Measurements from ENCODE around the gene DLX4.

Gene DLX4

GRCh38 chr17:49962599-49963308 is 6.2 kb upstream of the DLX4 start:
- no peak for TF ChIP-seq CTCF (conservative IDR thresholded peaks at IDR 0.05; ENCODE audit: control insufficient read depth, insufficient read depth, low read depth, low read length)
- no peak for DNase-seq (ENCODE audit: low read depth)
- no peak overlapping the region for H3K4me3 ChIP-seq (ENCODE audit: control insufficient read depth, low read depth, low read length)

GRCh38 chr17:49963309-49963625 is 5.7 kb upstream of the DLX4 start:
- H3K4me3 ChIP-seq (ENCODE audit: control insufficient read depth, low read depth, low read length), result no peak overlapping the region
- DNase-seq (ENCODE audit: low read depth), result no peak
- no peak for TF ChIP-seq CTCF (conservative IDR thresholded peaks at IDR 0.05; ENCODE audit: control insufficient read depth, insufficient read depth, low read depth, low read length)

GRCh38 chr17:49963626-49964302 is 5.2 kb upstream of the DLX4 start:
- no peak for TF ChIP-seq CTCF (conservative IDR thresholded peaks at IDR 0.05; ENCODE audit: control insufficient read depth, insufficient read depth, low read depth, low read length)
- DNase-seq (ENCODE audit: low read depth), result no peak
- H3K4me3 ChIP-seq (ENCODE audit: control insufficient read depth, low read depth, low read length), result no peak overlapping the region

- TF ChIP-seq CTCF (conservative IDR thresholded peaks at IDR 0.05; ENCODE audit: control insufficient read depth, insufficient read depth, low read depth, low read length), result no peak
- DNase-seq (ENCODE audit: low read depth), result no peak
- H3K4me3 ChIP-seq (ENCODE audit: control insufficient read depth, low read depth, low read length), result no peak overlapping the region
Observed at GRCh38 chr17:49964303-49964768, 4.7 kb upstream of the DLX4 start.

GRCh38 chr17:49964769-49965523 is 4.0 kb upstream of the DLX4 start:
- H3K4me3 ChIP-seq (ENCODE audit: control insufficient read depth, low read depth, low read length), result no peak overlapping the region
- TF ChIP-seq CTCF (conservative IDR thresholded peaks at IDR 0.05; ENCODE audit: control insufficient read depth, insufficient read depth, low read depth, low read length), result no peak
- no peak for DNase-seq (ENCODE audit: low read depth)

GRCh38 chr17:49965524-49965909 is 3.5 kb upstream of the DLX4 start:
- no peak overlapping the region for H3K4me3 ChIP-seq (ENCODE audit: control insufficient read depth, low read depth, low read length)
- no peak for TF ChIP-seq CTCF (conservative IDR thresholded peaks at IDR 0.05; ENCODE audit: control insufficient read depth, insufficient read depth, low read depth, low read length)
- no peak for DNase-seq (ENCODE audit: low read depth)

Data from fibroblast of mammary gland (primary cell).